Measurements from ENCODE around the gene TBXA2R.

TBXA2R gene

GRCh38 chr19:3617463-3617862 is 10.8 kb upstream of the TBXA2R start:
- no peak for TF ChIP-seq SP1 (IDR thresholded peaks at IDR 0.05)
- TF ChIP-seq FOXK2 (IDR thresholded peaks at IDR 0.05): no peak
- TF ChIP-seq NFRKB (IDR thresholded peaks at IDR 0.05): no peak
- no peak for TF ChIP-seq L3MBTL2 (conservative IDR thresholded peaks at IDR 0.05)
- no peak for TF ChIP-seq ARNT (IDR thresholded peaks at IDR 0.05)
- TF ChIP-seq HDGF (IDR thresholded peaks at IDR 0.05; ENCODE audit: borderline replicate concordance): no peak
- TF ChIP-seq FOXM1 (IDR thresholded peaks at IDR 0.05; ENCODE audit: borderline replicate concordance): no peak
- TF ChIP-seq CTBP1 (IDR thresholded peaks at IDR 0.05; ENCODE audit: borderline replicate concordance): no peak
- TF ChIP-seq SUZ12 (IDR thresholded peaks at IDR 0.05): no peak
- TF ChIP-seq ZNF384 (IDR thresholded peaks at IDR 0.05): no peak
- no peak for TF ChIP-seq PKNOX1 (IDR thresholded peaks at IDR 0.05)
- TF ChIP-seq TARDBP (IDR thresholded peaks at IDR 0.05): no peak
- TF ChIP-seq LEF1 (IDR thresholded peaks at IDR 0.05; ENCODE audit: borderline replicate concordance): no peak
- TF ChIP-seq FOXA1 (IDR thresholded peaks at IDR 0.05): no peak
- no peak for TF ChIP-seq BHLHE40 (IDR thresholded peaks at IDR 0.05; ENCODE audit: borderline replicate concordance)
- no peak for TF ChIP-seq ELF4 (IDR thresholded peaks at IDR 0.05)
- ChIA-PET POLR2A (no interaction called here), CTCF (no interaction called here)
- DNase-seq (ENCODE audit: extremely low spot score): no peak

- TF ChIP-seq ZNF384 (IDR thresholded peaks at IDR 0.05): no peak
- TF ChIP-seq HDGF (IDR thresholded peaks at IDR 0.05; ENCODE audit: borderline replicate concordance): no peak
- TF ChIP-seq ELF4 (IDR thresholded peaks at IDR 0.05): no peak
- DNase-seq (ENCODE audit: extremely low spot score): no peak
- ChIA-PET POLR2A (no interaction called here), CTCF (no interaction called here)
Observed at GRCh38 chr19:3615524-3616135, 9.0 kb upstream of the TBXA2R start.

GRCh38 chr19:3614858-3615505 is 8.3 kb upstream of the TBXA2R start:
- POLR2A ChIA-PET: no interaction called here
- CTCF ChIA-PET: no interaction called here
- DNase-seq (ENCODE audit: extremely low spot score): no peak
- no peak for TF ChIP-seq HDGF (IDR thresholded peaks at IDR 0.05; ENCODE audit: borderline replicate concordance)
- TF ChIP-seq BHLHE40 (IDR thresholded peaks at IDR 0.05; ENCODE audit: borderline replicate concordance): no peak
- TF ChIP-seq FOXK2 (IDR thresholded peaks at IDR 0.05): no peak
- TF ChIP-seq LEF1 (IDR thresholded peaks at IDR 0.05; ENCODE audit: borderline replicate concordance): no peak
- TF ChIP-seq NFRKB (IDR thresholded peaks at IDR 0.05): no peak
- TF ChIP-seq CTBP1 (IDR thresholded peaks at IDR 0.05; ENCODE audit: borderline replicate concordance): no peak
- no peak for TF ChIP-seq PKNOX1 (IDR thresholded peaks at IDR 0.05)
- no peak for TF ChIP-seq ARNT (IDR thresholded peaks at IDR 0.05)
- no peak for TF ChIP-seq ZNF384 (IDR thresholded peaks at IDR 0.05)
- TF ChIP-seq SP1 (IDR thresholded peaks at IDR 0.05): no peak
- no peak for TF ChIP-seq FOXM1 (IDR thresholded peaks at IDR 0.05; ENCODE audit: borderline replicate concordance)
- TF ChIP-seq SUZ12 (IDR thresholded peaks at IDR 0.05): no peak
- no peak for TF ChIP-seq L3MBTL2 (conservative IDR thresholded peaks at IDR 0.05)
- TF ChIP-seq TARDBP (IDR thresholded peaks at IDR 0.05): no peak
- no peak for TF ChIP-seq ELF4 (IDR thresholded peaks at IDR 0.05)
- no peak for TF ChIP-seq FOXA1 (IDR thresholded peaks at IDR 0.05)

GRCh38 chr19:3613818-3614661 is 7.4 kb upstream of the TBXA2R start:
- TF ChIP-seq LEF1 (IDR thresholded peaks at IDR 0.05; ENCODE audit: borderline replicate concordance): no peak
- ChIA-PET CTCF (no interaction called here), POLR2A (no interaction called here)
- no peak for DNase-seq (ENCODE audit: extremely low spot score)

- DNase-seq (ENCODE audit: extremely low spot score): no peak
- no peak for TF ChIP-seq FOXM1 (IDR thresholded peaks at IDR 0.05; ENCODE audit: borderline replicate concordance)
- no peak for TF ChIP-seq L3MBTL2 (conservative IDR thresholded peaks at IDR 0.05)
- TF ChIP-seq FOXK2 (IDR thresholded peaks at IDR 0.05): no peak
- no peak for TF ChIP-seq HDGF (IDR thresholded peaks at IDR 0.05; ENCODE audit: borderline replicate concordance)
- TF ChIP-seq TARDBP (IDR thresholded peaks at IDR 0.05): no peak
- TF ChIP-seq ARNT (IDR thresholded peaks at IDR 0.05): no peak
- no peak for TF ChIP-seq NFRKB (IDR thresholded peaks at IDR 0.05)
- no peak for TF ChIP-seq LEF1 (IDR thresholded peaks at IDR 0.05; ENCODE audit: borderline replicate concordance)
- TF ChIP-seq SP1 (IDR thresholded peaks at IDR 0.05): no peak
- TF ChIP-seq SUZ12 (IDR thresholded peaks at IDR 0.05): no peak
- no peak for TF ChIP-seq CTBP1 (IDR thresholded peaks at IDR 0.05; ENCODE audit: borderline replicate concordance)
- TF ChIP-seq PKNOX1 (IDR thresholded peaks at IDR 0.05): no peak
- TF ChIP-seq ZNF384 (IDR thresholded peaks at IDR 0.05): no peak
- ChIA-PET CTCF (no interaction called here), POLR2A (no interaction called here)
Observed at GRCh38 chr19:3612901-3613741, 6.4 kb upstream of the TBXA2R start.

Measured in HEK293T (cell line).